Keratinocyte (primary cell): ENCODE results near the gene SCART1. TPM values are rescaled to one million over a fixed set of nuclear protein-coding genes. Genes with fewer than 3 reads are reported as not detected.
"Not testable (repeated sequence)": the region's sequence is repeated elsewhere in the genome, so short reads cannot be mapped to it uniquely, and the experiment has no call there.

Source experiments
- DNase-seq: peaks from one replicate; pipeline ENCODE4 v3.0.0-alpha.2; 2011; ENCODE audit warnings: low read depth, missing footprints, low spot score
- FAIRE-seq: peaks from 2 replicates; lab custom pipeline; 2011; peaks lifted over from hg19 to GRCh38; lab: Jason Lieb, UNC
- H2AFZ ChIP-seq: 2 replicates; pipeline ENCODE4 v1.6.0; 2012; ENCODE audit warnings: low read length, control low read depth, inconsistent platforms; ENCODE audit not compliant: control insufficient read depth
- H3K27ac ChIP-seq: 2 replicates; pipeline ENCODE4 v1.5.1; 2011; ENCODE audit warnings: low read length; ENCODE audit not compliant: control insufficient read depth, insufficient read depth
- H3K27me3 ChIP-seq: 3 replicates; pipeline ENCODE4 v1.6.0; 2011; ENCODE audit warnings: low read length; ENCODE audit not compliant: control insufficient read depth, insufficient read depth; ENCODE audit errors: extremely low read depth
- H3K36me3 ChIP-seq, 2 experiments: 2 replicates in 1 of 2; 3 replicates in 1 of 2; pipeline ENCODE4 v1.5.1; 2011; ENCODE audit warnings: low read length in 2 of 2, mild to moderate bottlenecking in 1 of 2; ENCODE audit not compliant: control insufficient read depth in 2 of 2, insufficient read depth in 2 of 2; ENCODE audit errors: extremely low read depth in 1 of 2
- H3K4me1 ChIP-seq: 3 replicates; pipeline ENCODE4 v1.5.1; 2011; ENCODE audit warnings: low read length; ENCODE audit not compliant: control insufficient read depth, insufficient read depth; ENCODE audit errors: extremely low read depth
- H3K4me2 ChIP-seq: 3 replicates; pipeline ENCODE4 v1.6.0; 2011; ENCODE audit warnings: low read depth, low read length; ENCODE audit not compliant: control insufficient read depth, insufficient read depth; ENCODE audit errors: extremely low read depth
- H3K4me3 ChIP-seq, 3 experiments: fragments of 200-600 bp in 1 of 3; sonication (generic) in 1 of 3; 2 replicates in 2 of 3; 3 replicates in 1 of 3; pipeline ENCODE4 v1.5.1; 2011 to 2016; ENCODE audit warnings: low read length in 3 of 3, mild to moderate bottlenecking in 3 of 3, control low read depth in 2 of 3, inconsistent platforms in 1 of 3, low read depth in 1 of 3, mixed read lengths in 1 of 3, mixed run types in 1 of 3, moderate library complexity in 1 of 3; ENCODE audit not compliant: control insufficient read depth in 2 of 3, insufficient read depth in 2 of 3; ENCODE audit errors: extremely low read depth in 1 of 3
- H3K79me2 ChIP-seq: 2 replicates; pipeline ENCODE4 v1.6.0; 2012; ENCODE audit warnings: low read length; ENCODE audit not compliant: control insufficient read depth, insufficient read depth
- H3K9ac ChIP-seq: 3 replicates; pipeline ENCODE4 v1.6.0; 2011; ENCODE audit warnings: low read length; ENCODE audit not compliant: control insufficient read depth, insufficient read depth; ENCODE audit errors: extremely low read depth
- H3K9me1 ChIP-seq: 3 replicates; pipeline ENCODE4 v1.6.0; 2011; ENCODE audit warnings: low read length; ENCODE audit not compliant: control insufficient read depth, insufficient read depth; ENCODE audit errors: extremely low read depth
- H3K9me3 ChIP-seq: 2 replicates; pipeline ENCODE4 v1.5.1; 2012; ENCODE audit warnings: low read depth, low read length; ENCODE audit not compliant: control insufficient read depth
- H4K20me1 ChIP-seq: 3 replicates; pipeline ENCODE4 v1.6.0; 2011; ENCODE audit warnings: low read length; ENCODE audit not compliant: control insufficient read depth, insufficient read depth; ENCODE audit errors: extremely low read depth
- CTCF ChIP-seq, 3 experiments: IDR thresholded peaks in 1 of 3; conservative IDR thresholded peaks in 1 of 3; optimal IDR thresholded peaks in 1 of 3; 2 replicates in 2 of 3; 3 replicates in 1 of 3; pipeline versions ENCODE3 to v1.5.1; 2011; ENCODE audit warnings: low read length in 3 of 3, mild to moderate bottlenecking in 3 of 3, moderate library complexity in 2 of 3, control low read depth in 1 of 3, inconsistent platforms in 1 of 3; ENCODE audit not compliant: insufficient read depth in 2 of 3; ENCODE audit errors: extremely low read depth in 1 of 3
- EZH2 ChIP-seq: IDR thresholded peaks from one replicate; pipeline ENCODE4 v1.6.1; 2012; ENCODE audit warnings: inconsistent platforms, mild to moderate bottlenecking, low read length, moderate library complexity
- dilution Hi-C: fragments of 300-500 bp; cut with MboI; formaldehyde crosslinking; loops from one replicate; pipeline ENCODE4 v1.7.0; 2020; ENCODE audit warnings: low sequenced_read_pairs; ENCODE audit not compliant: extremely low pct_ligation_motif_present
- polyA plus RNA-seq, 5 experiments: library from polyadenylated mRNA; depleted of rRNA in 3 of 5; stranded (reverse) in 3 of 5; stranded (forward) in 1 of 5; unstranded in 1 of 5; fragments of >200 nt; gene quantifications; 1 replicate in 1 of 5; 2 replicates in 3 of 5; 3 replicates in 1 of 5; pipeline versions ENCODE4 v1.2.1 to v1.2.3, GENCODE V29; 2011 to 2012; ENCODE audit warnings: missing spikeins in 2 of 5, low read depth in 1 of 5, low replicate concordance in 1 of 5

SCART1 gene
- polyA plus RNA-seq, 1 donor (not counting 4 experiments of a cell fraction or from before 2014, with no cell fraction given) = 0.75 TPM

GRCh38 chr10:133515471-133515870 is 61.7 kb downstream of the SCART1 start:
- no peaks in the 10 kb centered on the region for H3K9me3 ChIP-seq
- H3K4me2 ChIP-seq = no peak overlapping the region
- dilution Hi-C loops = no loop called here
- H2AFZ ChIP-seq = no peak overlapping the region
- H3K36me3 ChIP-seq = no peaks in the 10 kb centered on the region
- no peak for TF ChIP-seq EZH2
- TF ChIP-seq CTCF (optimal IDR thresholded peaks at IDR 0.05 in 1 of 3, IDR thresholded peaks at IDR 0.05 in 1 of 3, conservative IDR thresholded peaks at IDR 0.05 in 1 of 3; ENCODE audit: extremely low read depth in 1 of 3, insufficient read depth in 2 of 3, low read length in 3 of 3) = no peak
- H3K27me3 ChIP-seq = no peaks in the 10 kb centered on the region
- H4K20me1 ChIP-seq = no peaks in the 10 kb centered on the region
- DNase-seq = no peak
- peaks cover 3% of the 10 kb centered on the region for H3K4me1 ChIP-seq
- no peak for FAIRE-seq
- H3K9ac ChIP-seq = no peak overlapping the region
- no peaks in the 10 kb centered on the region for H3K79me2 ChIP-seq
- no peaks in the 10 kb centered on the region for H3K9me1 ChIP-seq
- no peak overlapping the region for H3K4me3 ChIP-seq
- no peak overlapping the region for H3K27ac ChIP-seq

- Histone ChIP-seq H3K27ac (no peak overlapping the region), H3K4me3 (no peak overlapping the region), H2AFZ (no peak overlapping the region), H3K79me2 (no peaks in the 10 kb centered on the region), H3K4me1 (peaks cover 4% of the 10 kb centered on the region), H3K4me2 (no peak overlapping the region), H3K27me3 (no peaks in the 10 kb centered on the region), H3K9me1 (no peaks in the 10 kb centered on the region), H4K20me1 (no peaks in the 10 kb centered on the region), H3K9me3 (no peaks in the 10 kb centered on the region), H3K36me3 (no peaks in the 10 kb centered on the region), H3K9ac (no peak overlapping the region)
- no peak for TF ChIP-seq EZH2
- no peak for TF ChIP-seq CTCF (optimal IDR thresholded peaks at IDR 0.05 in 1 of 3, IDR thresholded peaks at IDR 0.05 in 1 of 3, conservative IDR thresholded peaks at IDR 0.05 in 1 of 3; ENCODE audit: extremely low read depth in 1 of 3, insufficient read depth in 2 of 3, low read length in 3 of 3)
- DNase-seq = no peak
- no peak for FAIRE-seq
- dilution Hi-C loops = no loop called here
Observed at GRCh38 chr10:133516057-133516456, 62.3 kb downstream of the SCART1 start.

GRCh38 chr10:133518517-133518916 is 64.8 kb downstream of the SCART1 start:
- H3K27ac ChIP-seq, H3K4me2 ChIP-seq, H2AFZ ChIP-seq, H3K4me3 ChIP-seq, H3K79me2 ChIP-seq, H3K36me3 ChIP-seq, H3K9me1 ChIP-seq, H3K9me3 ChIP-seq, FAIRE-seq, DNase-seq, H3K9ac ChIP-seq, H3K4me1 ChIP-seq, H3K27me3 ChIP-seq, H4K20me1 ChIP-seq, dilution Hi-C loops: not testable (repeated sequence)
